HEK293 (cell line): ENCODE measurements around the gene CAD.
A peak's percentile ranks its signal among the peaks of the same experiment; 100 is the strongest.

Experiments
- CTCF ChIA-PET: fragments of 350-600 bp; formaldehyde crosslinking; extraction: SDS; loops from one replicate; lab custom pipeline; 2021; ENCODE audit warnings: antibody characterized with exemption; lab: Yijun Ruan, JAX
- POLR2A ChIA-PET: fragments of 300-600 bp; formaldehyde crosslinking; extraction: SDS; loops from one replicate; lab custom pipeline; 2020; ENCODE audit warnings: antibody characterized with exemption, inconsistent platforms; lab: Yijun Ruan, JAX
- H3K27ac ChIP-seq: fragments of 200-500 bp; sonication (Bioruptor generic); 2 replicates; pipeline ENCODE4 v1.5.1; 2014; ENCODE audit warnings: low read depth, low read length, control low read depth, inconsistent platforms; ENCODE audit errors: extremely low read depth
- H3K36me3 ChIP-seq, 2 experiments: fragments of 200-500 bp in 1 of 2; sonication (Bioruptor generic) in 1 of 2; 1 replicate in 1 of 2; 2 replicates in 1 of 2; pipeline ENCODE4 v1.5.1; 2014 to 2017; ENCODE audit warnings: inconsistent platforms in 2 of 2, low read length in 2 of 2; ENCODE audit not compliant: control insufficient read depth in 2 of 2, insufficient read depth in 1 of 2
- H3K4me1 ChIP-seq: fragments of 200-500 bp; sonication (Bioruptor generic); 2 replicates; pipeline ENCODE4 v1.5.1; 2014; ENCODE audit warnings: mild to moderate bottlenecking, low read length, inconsistent platforms; ENCODE audit not compliant: control insufficient read depth, insufficient read depth
- H3K4me3 ChIP-seq: 2 replicates; pipeline ENCODE4 v1.5.1; 2011; ENCODE audit warnings: low read depth, mild to moderate bottlenecking, control low read depth, low read length, moderate library complexity
- H3K9me3 ChIP-seq: fragments of 200-500 bp; sonication (Bioruptor generic); 2 replicates; pipeline ENCODE4 v1.5.1; 2014; ENCODE audit warnings: low read depth, low read length, inconsistent platforms; ENCODE audit not compliant: control insufficient read depth, insufficient read depth
- BCL11B ChIP-seq: fragments of 450-650 bp; formaldehyde crosslinking; IDR thresholded peaks from 2 replicates; pipeline ENCODE4 v1.5.1; 2016; ENCODE audit warnings: low read depth, missing biosample characterization, missing genetic modification characterization
- IKZF3 ChIP-seq: fragments of 450-650 bp; IDR thresholded peaks from 2 replicates; pipeline ENCODE4 v1.5.0; 2018; ENCODE audit warnings: missing biosample characterization, mild to moderate bottlenecking, missing genetic modification characterization, moderate library complexity
- MZF1 ChIP-seq: fragments of 450-650 bp; formaldehyde crosslinking; IDR thresholded peaks from 2 replicates; pipeline ENCODE4 v1.5.1; 2017; ENCODE audit warnings: missing biosample characterization, missing genetic modification characterization, borderline replicate concordance
- OSR2 ChIP-seq: fragments of 450-650 bp; formaldehyde crosslinking; IDR thresholded peaks from 2 replicates; pipeline ENCODE4 v1.5.1; 2016; ENCODE audit warnings: missing biosample characterization, missing genetic modification characterization
- TRIM28 ChIP-seq: IDR thresholded peaks from 2 replicates; pipeline ENCODE4 v1.6.1; 2011; ENCODE audit warnings: low read length, control low read depth, borderline replicate concordance
- ZBTB1 ChIP-seq: fragments of 450-650 bp; formaldehyde crosslinking; IDR thresholded peaks from 2 replicates; pipeline ENCODE4 v1.5.1; 2016; ENCODE audit warnings: missing biosample characterization, missing genetic modification characterization
- ZBTB17 ChIP-seq: fragments of 450-650 bp; formaldehyde crosslinking; IDR thresholded peaks from 2 replicates; pipeline ENCODE4 v1.5.1; 2016; ENCODE audit warnings: missing biosample characterization, missing genetic modification characterization
- ZBTB21 ChIP-seq: fragments of 450-650 bp; formaldehyde crosslinking; IDR thresholded peaks from 2 replicates; pipeline ENCODE4 v1.5.1; 2017; ENCODE audit warnings: missing biosample characterization, missing genetic modification characterization
- ZBTB26 ChIP-seq: fragments of 450-650 bp; formaldehyde crosslinking; optimal IDR thresholded peaks from 2 replicates; pipeline ENCODE3; 2016; ENCODE audit warnings: missing biosample characterization, mild to moderate bottlenecking, missing genetic modification characterization
- ZBTB48 ChIP-seq: fragments of 450-650 bp; formaldehyde crosslinking; IDR thresholded peaks from 2 replicates; pipeline ENCODE4 v1.5.1; 2016; ENCODE audit warnings: missing biosample characterization, missing genetic modification characterization
- ZNF114 ChIP-seq: fragments of 450-650 bp; formaldehyde crosslinking; IDR thresholded peaks from 2 replicates; pipeline ENCODE4 v1.5.0; 2017; ENCODE audit warnings: missing biosample characterization, missing genetic modification characterization
- ZNF174 ChIP-seq: fragments of 450-650 bp; formaldehyde crosslinking; IDR thresholded peaks from 2 replicates; pipeline ENCODE4 v1.5.0; 2017; ENCODE audit warnings: missing biosample characterization, mild to moderate bottlenecking, missing genetic modification characterization
- ZNF239 ChIP-seq: fragments of 450-650 bp; formaldehyde crosslinking; IDR thresholded peaks from 2 replicates; pipeline ENCODE4 v1.5.1; 2016; ENCODE audit warnings: missing biosample characterization, missing genetic modification characterization
- ZNF324 ChIP-seq: fragments of 450-650 bp; formaldehyde crosslinking; IDR thresholded peaks from 2 replicates; pipeline ENCODE4 v1.5.1; 2016; ENCODE audit warnings: missing biosample characterization, missing genetic modification characterization
- ZNF423 ChIP-seq: fragments of 450-650 bp; formaldehyde crosslinking; IDR thresholded peaks from 2 replicates; pipeline ENCODE4 v1.5.1; 2016; ENCODE audit warnings: missing biosample characterization, missing genetic modification characterization
- ZNF48 ChIP-seq: fragments of 450-650 bp; formaldehyde crosslinking; IDR thresholded peaks from 2 replicates; pipeline ENCODE4 v1.5.1; 2016; ENCODE audit warnings: missing biosample characterization, missing genetic modification characterization
- ZNF544 ChIP-seq: fragments of 450-650 bp; formaldehyde crosslinking; IDR thresholded peaks from 2 replicates; pipeline ENCODE4 v1.5.0; 2017; ENCODE audit warnings: missing biosample characterization, missing genetic modification characterization
- ZNF561 ChIP-seq: fragments of 450-650 bp; IDR thresholded peaks from 2 replicates; pipeline ENCODE4 v1.5.1; 2018; ENCODE audit warnings: missing biosample characterization, missing genetic modification characterization, borderline replicate concordance
- ZNF76 ChIP-seq: fragments of 450-650 bp; formaldehyde crosslinking; IDR thresholded peaks from 2 replicates; pipeline ENCODE4; 2016; ENCODE audit warnings: low read depth, missing biosample characterization, missing genetic modification characterization, borderline replicate concordance
- TF ChIP-seq, protein P1 (sequence below): fragments of 450-650 bp; formaldehyde crosslinking; IDR thresholded peaks from 2 replicates; pipeline ENCODE4 v1.5.0; 2017; ENCODE audit warnings: missing biosample characterization, missing genetic modification characterization, borderline replicate concordance
- TF ChIP-seq, protein P2 (sequence below): fragments of 450-650 bp; formaldehyde crosslinking; IDR thresholded peaks from 2 replicates; pipeline ENCODE4 v1.5.1; 2016; ENCODE audit warnings: missing biosample characterization, missing genetic modification characterization
- TF ChIP-seq, protein P3 (sequence below): fragments of 450-650 bp; formaldehyde crosslinking; IDR thresholded peaks from 2 replicates; pipeline ENCODE4 v1.5.1; 2016; ENCODE audit warnings: missing biosample characterization, missing genetic modification characterization
- TF ChIP-seq, protein P4 (sequence below): fragments of 450-650 bp; formaldehyde crosslinking; IDR thresholded peaks from 2 replicates; pipeline ENCODE4 v1.5.1; 2016; ENCODE audit warnings: missing biosample characterization, missing genetic modification characterization

CAD gene

GRCh38 chr2:27282892-27283291 lies 65.7 kb downstream of the CAD start (continued):
- TF ChIP-seq ZBTB17 (tag by site-specific recombination) = peak; percentile 42; the same call in 1 of the 2 replicates
- TF ChIP-seq, protein P1, sequence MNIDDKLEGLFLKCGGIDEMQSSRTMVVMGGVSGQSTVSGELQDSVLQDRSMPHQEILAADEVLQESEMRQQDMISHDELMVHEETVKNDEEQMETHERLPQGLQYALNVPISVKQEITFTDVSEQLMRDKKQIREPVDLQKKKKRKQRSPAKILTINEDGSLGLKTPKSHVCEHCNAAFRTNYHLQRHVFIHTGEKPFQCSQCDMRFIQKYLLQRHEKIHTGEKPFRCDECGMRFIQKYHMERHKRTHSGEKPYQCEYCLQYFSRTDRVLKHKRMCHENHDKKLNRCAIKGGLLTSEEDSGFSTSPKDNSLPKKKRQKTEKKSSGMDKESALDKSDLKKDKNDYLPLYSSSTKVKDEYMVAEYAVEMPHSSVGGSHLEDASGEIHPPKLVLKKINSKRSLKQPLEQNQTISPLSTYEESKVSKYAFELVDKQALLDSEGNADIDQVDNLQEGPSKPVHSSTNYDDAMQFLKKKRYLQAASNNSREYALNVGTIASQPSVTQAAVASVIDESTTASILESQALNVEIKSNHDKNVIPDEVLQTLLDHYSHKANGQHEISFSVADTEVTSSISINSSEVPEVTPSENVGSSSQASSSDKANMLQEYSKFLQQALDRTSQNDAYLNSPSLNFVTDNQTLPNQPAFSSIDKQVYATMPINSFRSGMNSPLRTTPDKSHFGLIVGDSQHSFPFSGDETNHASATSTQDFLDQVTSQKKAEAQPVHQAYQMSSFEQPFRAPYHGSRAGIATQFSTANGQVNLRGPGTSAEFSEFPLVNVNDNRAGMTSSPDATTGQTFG (tag by site-specific recombination) = no peak

DNA sequence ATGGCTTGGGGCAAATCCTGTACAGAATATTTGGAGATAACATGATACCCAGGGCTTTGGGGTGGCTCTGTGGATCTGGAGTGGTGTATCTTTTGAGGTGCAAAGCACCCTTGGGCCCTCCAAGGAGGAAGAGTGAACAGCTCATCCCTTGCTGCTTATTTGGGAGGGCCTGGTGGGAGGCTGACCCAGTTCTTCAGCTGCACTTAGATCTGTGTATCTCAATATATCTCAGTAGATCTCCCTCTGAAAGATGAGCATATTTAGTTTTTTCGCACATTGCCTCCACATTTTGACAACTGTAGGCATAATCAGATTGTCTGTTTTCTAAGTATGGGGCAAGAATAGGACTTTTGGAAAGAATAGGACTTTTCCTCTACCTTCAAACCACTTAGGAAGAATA lies 67.8 kb downstream of the CAD start:
- H3K4me1 ChIP-seq = no peaks in the 10 kb centered on the region; the same call in 1 of the 2 replicates
- no peaks in the 10 kb centered on the region for H3K36me3 ChIP-seq
- H3K4me3 ChIP-seq = no peak overlapping the region
- no peaks in the 10 kb centered on the region for H3K9me3 ChIP-seq
- ChIA-PET POLR2A (no interaction called here), CTCF (interaction anchor here (1.0 to 7.9 kb wide), 5 partner anchors 12 to 94 kb away, joined by 3 to 211 read pairs (median 9); partner anchors contain the start of gene SLC30A3)
- no peak for TF ChIP-seq ZBTB26 (tag by site-specific recombination)
- no peak for TF ChIP-seq TRIM28
- TF ChIP-seq ZNF76 (tag by site-specific recombination) = no peak
- no peak for TF ChIP-seq ZNF423 (tag by site-specific recombination)
- TF ChIP-seq BCL11B = no peak
- no peak for TF ChIP-seq ZBTB48 (tag by site-specific recombination)
- TF ChIP-seq, protein P2, sequence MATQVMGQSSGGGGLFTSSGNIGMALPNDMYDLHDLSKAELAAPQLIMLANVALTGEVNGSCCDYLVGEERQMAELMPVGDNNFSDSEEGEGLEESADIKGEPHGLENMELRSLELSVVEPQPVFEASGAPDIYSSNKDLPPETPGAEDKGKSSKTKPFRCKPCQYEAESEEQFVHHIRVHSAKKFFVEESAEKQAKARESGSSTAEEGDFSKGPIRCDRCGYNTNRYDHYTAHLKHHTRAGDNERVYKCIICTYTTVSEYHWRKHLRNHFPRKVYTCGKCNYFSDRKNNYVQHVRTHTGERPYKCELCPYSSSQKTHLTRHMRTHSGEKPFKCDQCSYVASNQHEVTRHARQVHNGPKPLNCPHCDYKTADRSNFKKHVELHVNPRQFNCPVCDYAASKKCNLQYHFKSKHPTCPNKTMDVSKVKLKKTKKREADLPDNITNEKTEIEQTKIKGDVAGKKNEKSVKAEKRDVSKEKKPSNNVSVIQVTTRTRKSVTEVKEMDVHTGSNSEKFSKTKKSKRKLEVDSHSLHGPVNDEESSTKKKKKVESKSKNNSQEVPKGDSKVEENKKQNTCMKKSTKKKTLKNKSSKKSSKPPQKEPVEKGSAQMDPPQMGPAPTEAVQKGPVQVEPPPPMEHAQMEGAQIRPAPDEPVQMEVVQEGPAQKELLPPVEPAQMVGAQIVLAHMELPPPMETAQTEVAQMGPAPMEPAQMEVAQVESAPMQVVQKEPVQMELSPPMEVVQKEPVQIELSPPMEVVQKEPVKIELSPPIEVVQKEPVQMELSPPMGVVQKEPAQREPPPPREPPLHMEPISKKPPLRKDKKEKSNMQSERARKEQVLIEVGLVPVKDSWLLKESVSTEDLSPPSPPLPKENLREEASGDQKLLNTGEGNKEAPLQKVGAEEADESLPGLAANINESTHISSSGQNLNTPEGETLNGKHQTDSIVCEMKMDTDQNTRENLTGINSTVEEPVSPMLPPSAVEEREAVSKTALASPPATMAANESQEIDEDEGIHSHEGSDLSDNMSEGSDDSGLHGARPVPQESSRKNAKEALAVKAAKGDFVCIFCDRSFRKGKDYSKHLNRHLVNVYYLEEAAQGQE = no peak
- no peak for TF ChIP-seq MZF1
- TF ChIP-seq ZNF544 = no peak
- TF ChIP-seq, protein P3, sequence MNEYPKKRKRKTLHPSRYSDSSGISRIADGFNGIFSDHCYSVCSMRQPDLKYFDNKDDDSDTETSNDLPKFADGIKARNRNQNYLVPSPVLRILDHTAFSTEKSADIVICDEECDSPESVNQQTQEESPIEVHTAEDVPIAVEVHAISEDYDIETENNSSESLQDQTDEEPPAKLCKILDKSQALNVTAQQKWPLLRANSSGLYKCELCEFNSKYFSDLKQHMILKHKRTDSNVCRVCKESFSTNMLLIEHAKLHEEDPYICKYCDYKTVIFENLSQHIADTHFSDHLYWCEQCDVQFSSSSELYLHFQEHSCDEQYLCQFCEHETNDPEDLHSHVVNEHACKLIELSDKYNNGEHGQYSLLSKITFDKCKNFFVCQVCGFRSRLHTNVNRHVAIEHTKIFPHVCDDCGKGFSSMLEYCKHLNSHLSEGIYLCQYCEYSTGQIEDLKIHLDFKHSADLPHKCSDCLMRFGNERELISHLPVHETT (tag by site-specific recombination) = no peak
- no peak for TF ChIP-seq IKZF3 (tag by site-specific recombination)
- TF ChIP-seq ZNF239 (tag by site-specific recombination) = no peak
- no peak for TF ChIP-seq ZNF48 (tag by site-specific recombination)
- H3K27ac ChIP-seq = no peak overlapping the region

DNA sequence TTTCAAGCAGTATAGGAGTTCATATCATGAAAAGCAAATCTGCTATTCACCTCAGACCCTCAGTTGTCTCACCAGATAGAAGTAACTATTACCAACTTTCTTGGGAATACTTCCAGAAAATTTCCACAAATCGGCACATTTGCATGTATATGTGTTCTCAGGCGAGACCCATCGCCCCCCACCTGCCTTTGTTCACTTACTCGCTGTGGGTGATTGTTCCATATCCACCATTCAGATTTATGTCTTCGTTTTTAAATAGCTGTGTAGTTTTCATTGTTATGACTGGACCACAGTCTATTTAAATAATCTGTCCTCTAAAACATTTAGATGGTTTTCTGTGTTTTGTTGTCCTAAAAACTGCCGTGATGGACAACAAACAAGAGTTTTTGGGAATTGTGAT lies 68.3 kb downstream of the CAD start:
- ChIA-PET CTCF (interaction anchor here (1.3 to 7.9 kb wide), 3 partner anchors 9 to 36 kb away, joined by 3 to 211 read pairs (median 6); no protein-coding TSS in a partner anchor), POLR2A (no interaction called here)
- H3K4me3 ChIP-seq = no peak overlapping the region
- no peak overlapping the region for H3K27ac ChIP-seq
- H3K9me3 ChIP-seq = no peaks in the 10 kb centered on the region
- no peaks in the 10 kb centered on the region; the same call in 1 of the 2 replicates for H3K4me1 ChIP-seq
- no peaks in the 10 kb centered on the region for H3K36me3 ChIP-seq
- TF ChIP-seq, protein P4, sequence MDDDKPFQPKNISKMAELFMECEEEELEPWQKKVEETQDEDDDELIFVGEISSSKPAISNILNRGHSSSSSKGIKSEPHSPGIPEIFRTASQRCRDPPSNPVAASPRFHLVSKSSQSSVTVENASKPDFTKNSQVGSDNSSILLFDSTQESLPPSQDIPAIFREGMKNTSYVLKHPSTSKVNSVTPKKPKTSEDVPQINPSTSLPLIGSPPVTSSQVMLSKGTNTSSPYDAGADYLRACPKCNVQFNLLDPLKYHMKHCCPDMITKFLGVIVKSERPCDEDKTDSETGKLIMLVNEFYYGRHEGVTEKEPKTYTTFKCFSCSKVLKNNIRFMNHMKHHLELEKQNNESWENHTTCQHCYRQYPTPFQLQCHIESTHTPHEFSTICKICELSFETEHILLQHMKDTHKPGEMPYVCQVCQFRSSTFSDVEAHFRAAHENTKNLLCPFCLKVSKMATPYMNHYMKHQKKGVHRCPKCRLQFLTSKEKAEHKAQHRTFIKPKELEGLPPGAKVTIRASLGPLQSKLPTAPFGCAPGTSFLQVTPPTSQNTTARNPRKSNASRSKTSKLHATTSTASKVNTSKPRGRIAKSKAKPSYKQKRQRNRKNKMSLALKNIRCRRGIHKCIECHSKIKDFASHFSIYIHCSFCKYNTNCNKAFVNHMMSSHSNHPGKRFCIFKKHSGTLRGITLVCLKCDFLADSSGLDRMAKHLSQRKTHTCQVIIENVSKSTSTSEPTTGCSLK = no peak
- TF ChIP-seq ZBTB1 (no peak), ZNF324 (tag by site-specific recombination) (no peak), ZNF174 (tag by site-specific recombination) (no peak), OSR2 (no peak), ZBTB21 (tag by site-specific recombination) (no peak), ZNF114 (tag by site-specific recombination) (no peak), ZNF561 (no peak)
